A549 (cell line): Measurements from ENCODE around the gene GAS2L2. TPM values are rescaled to one million over a fixed set of nuclear protein-coding genes. Genes with fewer than 3 reads are reported as not detected.
A peak's percentile ranks its signal among the peaks of the same experiment; 100 is the strongest.

Source experiments
- ATAC-seq, 2 experiments: fragments of 200-7000 bp in 1 of 2; fragments of >200 bp in 1 of 2; cut with Nextera tagmentation in 1 of 2; cut with Tn5 transposase in 1 of 2; 3 replicates each; pipeline versions ENCODE4 v1.8.0 to v1.9.1; 2018 to 2020; ENCODE audit warnings: mild to moderate bottlenecking in 1 of 2, moderate library complexity in 1 of 2
- CTCF ChIA-PET: fragments of 300-600 bp; sonication (Branson Sonifier 250); formaldehyde crosslinking; extraction: SDS; loops from one replicate; lab custom pipeline; 2021; ENCODE audit warnings: antibody characterized with exemption, inconsistent platforms; lab: Yijun Ruan, JAX
- POLR2A ChIA-PET: fragments of 350-600 bp; formaldehyde crosslinking; extraction: SDS; loops from one replicate; lab custom pipeline; 2021; ENCODE audit warnings: antibody characterized with exemption, inconsistent platforms; lab: Yijun Ruan, JAX
- DNase-seq, 2 experiments: peaks; one replicate each; pipeline versions ENCODE4 v3.0.0 to v3.0.0-alpha.2; 2011 to 2016; ENCODE audit warnings: low read depth in 1 of 2, low spot score in 1 of 2
- FAIRE-seq: peaks from 2 replicates; lab custom pipeline; 2011; peaks lifted over from hg19 to GRCh38; lab: Jason Lieb, UNC
- H3K27ac ChIP-seq, 2 experiments: fragments of >200 bp; sonication (Bioruptor Twin); formaldehyde crosslinking; 3 replicates each; pipeline ENCODE4 v1.5.1; 2016 to 2017
- H3K4me1 ChIP-seq: fragments of >200 bp; sonication (Bioruptor Twin); formaldehyde crosslinking; 3 replicates; pipeline ENCODE4 v1.6.1; 2016
- H3K4me2 ChIP-seq: fragments of >200 bp; sonication (Bioruptor Twin); formaldehyde crosslinking; 3 replicates; pipeline ENCODE4 v1.6.1; 2016
- H3K4me3 ChIP-seq: fragments of >200 bp; sonication (Bioruptor Twin); formaldehyde crosslinking; 3 replicates; pipeline ENCODE4 v1.5.1; 2016
- H3K9me3 ChIP-seq: fragments of >200 bp; sonication (Bioruptor Twin); formaldehyde crosslinking; 3 replicates; pipeline ENCODE4 v1.6.1; 2016
- BHLHE40 ChIP-seq: IDR thresholded peaks from 2 replicates; pipeline ENCODE4 v1.6.1; 2012; ENCODE audit warnings: low read depth, low read length, inconsistent platforms
- CTCF ChIP-seq: fragments of >200 bp; sonication (Bioruptor Twin); formaldehyde crosslinking; IDR thresholded peaks from 3 replicates; pipeline ENCODE4 v1.5.1; 2016
- ELK1 ChIP-seq: fragments of 150-350 bp; IDR thresholded peaks from 2 replicates; pipeline ENCODE4 v1.6.1; 2014; ENCODE audit warnings: low read depth, mild to moderate bottlenecking, low read length
- ESRRA ChIP-seq: fragments of 150-350 bp; IDR thresholded peaks from 2 replicates; pipeline ENCODE4 v1.6.1; 2014; ENCODE audit warnings: mild to moderate bottlenecking, low read length, borderline replicate concordance
- FOSL2 ChIP-seq, 2 experiments: fragments of 450-650 bp in 1 of 2; fragments of >200 bp in 1 of 2; sonication (Bioruptor Twin) in 1 of 2; formaldehyde crosslinking; IDR thresholded peaks; 2 replicates each; pipeline versions ENCODE4 v1.5.0 to v1.6.1; 2016 to 2020; ENCODE audit warnings: mild to moderate bottlenecking in 1 of 2, moderate library complexity in 1 of 2
- HEYL ChIP-seq: fragments of 250-450 bp; sonication (Bioruptor Pico); IDR thresholded peaks from 2 replicates; pipeline ENCODE4 v1.8.0; 2021; ENCODE audit warnings: mild to moderate bottlenecking, moderate library complexity
- HOXB13 ChIP-seq: fragments of 250-450 bp; sonication (Bioruptor Pico); IDR thresholded peaks from 2 replicates; pipeline ENCODE4 v1.5.0; 2020; ENCODE audit warnings: low read depth, mild to moderate bottlenecking, moderate library complexity
- KDM1A ChIP-seq: fragments of 200-600 bp; sonication (generic); IDR thresholded peaks from 2 replicates; pipeline ENCODE4 v1.6.1; 2016; ENCODE audit warnings: low read depth, mild to moderate bottlenecking
- MAX ChIP-seq: IDR thresholded peaks from 2 replicates; pipeline ENCODE4 v1.6.1; 2012
- MAZ ChIP-seq: fragments of 150-350 bp; IDR thresholded peaks from 2 replicates; pipeline ENCODE4 v1.6.1; 2014; ENCODE audit warnings: antibody characterized with exemption, low read depth, low read length, borderline replicate concordance
- MYC ChIP-seq: IDR thresholded peaks from 2 replicates; pipeline ENCODE4 v1.6.1; 2012; ENCODE audit warnings: mild to moderate bottlenecking, inconsistent platforms, low read length, improper control_type of control experiment, borderline replicate concordance
- PHF8 ChIP-seq: fragments of 200-600 bp; sonication (generic); IDR thresholded peaks from 2 replicates; pipeline ENCODE4 v1.6.1; 2016; ENCODE audit warnings: low read depth, mild to moderate bottlenecking, antibody characterized with exemption, moderate library complexity, borderline replicate concordance
- ZC3H11A ChIP-seq: fragments of 450-650 bp; IDR thresholded peaks from 2 replicates; pipeline ENCODE4 v1.6.1; 2014; ENCODE audit warnings: antibody characterized with exemption, mild to moderate bottlenecking
- ZFP36 ChIP-seq: fragments of 450-650 bp; IDR thresholded peaks from 2 replicates; pipeline ENCODE4 v1.6.1; 2014; ENCODE audit warnings: borderline replicate concordance; ENCODE audit not compliant: partially characterized antibody
- ZNF302 ChIP-seq: fragments of 250-450 bp; sonication (Bioruptor Pico); IDR thresholded peaks from 2 replicates; pipeline ENCODE4 v1.9.0; 2021; ENCODE audit warnings: inconsistent platforms, mild to moderate bottlenecking, moderate library complexity
- ZSCAN20 ChIP-seq: fragments of 250-450 bp; sonication (Bioruptor Pico); IDR thresholded peaks from 2 replicates; pipeline ENCODE4 v1.8.0; 2022; ENCODE audit warnings: mild to moderate bottlenecking, moderate library complexity
- WGBS: methylation state at CpG from one replicate; pipeline ENCODE4 v1.1.6; 2017; ENCODE audit errors: missing lambda C conversion rate; 5-methylcytosine and 5-hydroxymethylcytosine counted together
- polyA minus RNA-seq: library from RNA; depleted of rRNA, polyadenylated mRNA; stranded (reverse); fragments of >200 nt; gene quantifications from 2 replicates; pipeline ENCODE4 v1.2.3, GENCODE V29; 2011; rRNA and poly(A)+ RNA removed
- polyA plus RNA-seq, 4 experiments: library from polyadenylated mRNA; depleted of rRNA in 3 of 4; stranded (reverse); fragments of >200 nt; fragmentation: RNase III in 1 of 4; extraction: RNeasy Plus Mini Kit Qiagen cat#74134 plus additional on column Dnase treatment in 1 of 4; gene quantifications; 2 replicates in 3 of 4; 3 replicates in 1 of 4; pipeline ENCODE4 v1.2.3, GENCODE V29; 2011 to 2017

GAS2L2 gene
- polyA plus RNA-seq (2011; rRNA removed) (0.06 and 0.12 TPM in 2 replicates), polyA plus RNA-seq (2017; fragmentation: RNase III; extraction: RNeasy Plus Mini Kit Qiagen cat#74134 plus additional on column Dnase treatment) (0.09 to 0.15 TPM (median 0.13 TPM) in 3 replicates), polyA minus RNA-seq (0.04 and 0.10 TPM in 2 replicates)
- 0.04 TPM in 2 replicates for polyA plus RNA-seq (2012; cell fraction: cytosol; rRNA removed)
- polyA plus RNA-seq (2012; cell fraction: nucleus; rRNA removed) = 0.34 and 0.42 TPM in 2 replicates

- no peak for TF ChIP-seq MYC
- no peak for TF ChIP-seq HOXB13 (CRISPR knock-in tag)
- 0 out of 2 replicates have a peak, but pooled peaks have one; percentile 44 for TF ChIP-seq KDM1A
- no peak for TF ChIP-seq ZFP36
- no peak within 1 kb of the TSS for H3K27ac ChIP-seq
- no peak within 1 kb of the TSS for H3K4me2 ChIP-seq
- CTCF ChIA-PET = interaction anchor here (0.8 to 43.9 kb wide), 4 partner anchors 20 to 140 kb away, joined by 4 to 2039 read pairs (median 746); partner anchors contain the start of genes C17orf50, MMP28, RASL10B and TAF15
- H3K4me1 ChIP-seq = peaks cover 10% of the 10 kb centered on the region; the same call in 2 of the 3 replicates
- H3K4me3 ChIP-seq = no peak within 1 kb of the TSS
- DNase-seq (no peak), FAIRE-seq (no peak), ATAC-seq (peak; percentile 7 to 16; a peak in 5 of 6 replicates)
- H3K9me3 ChIP-seq = no peaks in the 10 kb centered on the region
- WGBS = 73% methylated on average over 9 of the region's 9 CpGs
- POLR2A ChIA-PET = no interaction called here
These were observed at the start of gene GAS2L2 for GRCh38 chr17:35752945-35753764. GAS2L2 (minus strand) TSS chr17:35753239; CDS start chr17:35752850, 389 bp downstream.

- WGBS = 88% methylated on average over 9 of the region's 9 CpGs
- ChIA-PET CTCF (interaction anchor here (30.3 kb wide), 1 partner anchor 33 kb away, joined by 2039 read pairs; the partner anchor contains the start of genes C17orf50 and GAS2L2), POLR2A (no interaction called here)
- DNase-seq (no peak), FAIRE-seq (no peak), ATAC-seq (no peak)
- H3K4me2 ChIP-seq = no peak overlapping the region
- no peaks in the 10 kb centered on the region for H3K9me3 ChIP-seq
- no peak overlapping the region for H3K4me3 ChIP-seq
- H3K4me1 ChIP-seq = peaks cover 18% of the 10 kb centered on the region
- H3K27ac ChIP-seq = 0 out of 6 replicates have a peak overlapping the region, but pooled peaks of 1 of the 2 experiments have one; percentile 23
- no peak for TF ChIP-seq MAX
- TF ChIP-seq ZNF302 (CRISPR knock-in tag) = no peak
- no peak for TF ChIP-seq HEYL (CRISPR knock-in tag)
- TF ChIP-seq PHF8 = no peak
- TF ChIP-seq ZSCAN20 (CRISPR knock-in tag) = no peak
- TF ChIP-seq BHLHE40 = no peak
- TF ChIP-seq ESRRA = no peak
- TF ChIP-seq FOSL2 (IDR thresholded peaks at IDR 0.05) = no peak
- no peak for TF ChIP-seq FOSL2 (CRISPR knock-in tag; IDR thresholded peaks at IDR 0.05)
- no peak for TF ChIP-seq ELK1
- TF ChIP-seq CTCF = no peak
- no peak for TF ChIP-seq ZC3H11A
- TF ChIP-seq MAZ = no peak
These were observed 48.7 kb upstream of the GAS2L2 start for GRCh38 chr17:35801583-35802224.
